ENCODE results near the gene SLF1. TPM values are rescaled to one million over a fixed set of nuclear protein-coding genes. Genes with fewer than 3 reads are reported as not detected.

SLF1 gene
- total RNA-seq, 1 donor from 2014 or later, result 17.4 TPM

DNA sequence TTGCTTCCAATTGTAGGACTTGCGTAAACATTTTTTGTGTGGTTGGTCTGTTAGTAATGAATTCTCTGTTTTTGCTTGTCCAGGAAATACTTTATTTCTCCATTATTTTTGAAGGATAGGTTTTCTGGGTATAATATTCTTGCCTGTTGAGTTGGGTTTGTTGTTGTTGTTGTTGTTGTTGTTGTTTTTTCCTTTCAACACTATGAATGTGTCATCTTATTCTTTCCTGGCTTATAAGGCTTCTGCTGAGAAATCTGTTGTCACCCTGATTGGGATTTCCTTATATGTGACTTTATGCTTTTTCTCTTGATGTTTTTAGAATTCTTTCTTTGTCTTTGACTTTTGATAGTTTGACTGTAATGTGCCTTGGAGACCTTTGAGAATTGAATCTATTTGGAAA is 39.8 kb downstream of the SLF1 start:
- Mint-ChIP-seq H3K27ac (no peak overlapping the region), H3K9me3 (ENCODE audit: low read depth) (peaks cover 40% of the 10 kb centered on the region), H3K36me3 (ENCODE audit: insufficient read depth) (peaks cover 52% of the 10 kb centered on the region), H3K27me3 (no peaks in the 10 kb centered on the region), H3K4me1 (ENCODE audit: low read depth) (no peaks in the 10 kb centered on the region), H3K4me3 (ENCODE audit: low read depth) (no peak overlapping the region)
- DNase-seq (ENCODE audit: low spot score, unreplicated experiment), result no peak
- TF ChIP-seq CTCF (IDR thresholded peaks at IDR 0.05; ENCODE audit: unreplicated experiment), result no peak

DNA sequence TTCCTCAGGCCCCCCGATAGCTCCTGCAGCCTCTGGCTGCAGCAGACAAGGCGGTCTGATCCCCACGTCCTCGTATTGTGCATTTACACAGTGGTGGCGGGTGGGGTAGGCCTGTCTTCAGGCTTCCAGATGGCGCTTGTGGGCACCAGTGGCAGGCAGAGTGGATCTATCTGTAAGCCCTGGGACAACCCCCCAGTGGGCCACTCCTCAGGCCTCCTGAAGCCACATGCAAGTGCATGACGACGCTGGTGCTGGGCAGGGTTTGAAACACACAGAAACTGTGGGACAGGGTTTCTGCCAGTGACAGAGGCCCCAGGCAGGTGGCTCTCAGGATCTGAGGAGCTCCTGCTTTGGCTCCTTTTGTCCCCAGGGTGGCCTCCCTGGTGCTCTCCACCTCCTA is 42.0 kb downstream of the SLF1 start:
- DNase-seq (ENCODE audit: low spot score, unreplicated experiment), result no peak
- no peak overlapping the region for H3K4me3 Mint-ChIP-seq (ENCODE audit: low read depth)
- no peaks in the 10 kb centered on the region for H3K27me3 Mint-ChIP-seq
- peaks cover 38% of the 10 kb centered on the region for H3K36me3 Mint-ChIP-seq (ENCODE audit: insufficient read depth)
- H3K4me1 Mint-ChIP-seq (ENCODE audit: low read depth), result no peaks in the 10 kb centered on the region
- peaks cover 34% of the 10 kb centered on the region for H3K9me3 Mint-ChIP-seq (ENCODE audit: low read depth)
- H3K27ac Mint-ChIP-seq, result no peak overlapping the region
- no peak for TF ChIP-seq CTCF (IDR thresholded peaks at IDR 0.05; ENCODE audit: unreplicated experiment)

GRCh38 chr5:94661086-94661485 is 42.6 kb downstream of the SLF1 start:
- H3K27me3 Mint-ChIP-seq, result no peaks in the 10 kb centered on the region
- no peak overlapping the region for H3K27ac Mint-ChIP-seq
- peaks cover 28% of the 10 kb centered on the region for H3K9me3 Mint-ChIP-seq (ENCODE audit: low read depth)
- H3K4me1 Mint-ChIP-seq (ENCODE audit: low read depth), result no peaks in the 10 kb centered on the region
- H3K4me3 Mint-ChIP-seq (ENCODE audit: low read depth), result no peak overlapping the region
- no peak for DNase-seq (ENCODE audit: low spot score, unreplicated experiment)
- H3K36me3 Mint-ChIP-seq (ENCODE audit: insufficient read depth), result peaks cover 32% of the 10 kb centered on the region
- no peak for TF ChIP-seq CTCF (IDR thresholded peaks at IDR 0.05; ENCODE audit: unreplicated experiment)

DNA sequence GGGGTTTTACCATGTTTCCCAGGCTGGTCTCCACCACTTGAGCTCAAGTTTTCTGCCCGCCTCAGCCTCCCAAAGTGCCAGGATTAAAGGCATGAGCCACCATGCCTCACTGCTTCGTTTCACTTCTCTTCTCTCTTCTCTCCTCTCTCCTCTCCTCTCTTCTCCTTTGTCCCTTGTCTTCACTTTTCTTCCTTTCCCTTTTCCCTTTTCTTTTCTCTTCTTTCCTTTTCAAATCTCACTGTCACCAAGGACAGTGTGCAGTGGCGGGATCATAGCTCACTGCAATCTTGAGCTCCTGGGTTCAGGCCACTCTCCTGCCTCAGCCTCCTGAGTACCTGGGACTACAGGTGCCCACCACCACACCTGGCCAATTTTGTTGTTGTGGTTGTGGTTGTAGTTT is 49.5 kb downstream of the SLF1 start:
- TF ChIP-seq CTCF (IDR thresholded peaks at IDR 0.05; ENCODE audit: unreplicated experiment), result no peak
- no peak overlapping the region for H3K27ac Mint-ChIP-seq
- no peaks in the 10 kb centered on the region for H3K4me1 Mint-ChIP-seq (ENCODE audit: low read depth)

GRCh38 chr5:94670726-94671125 is 52.3 kb downstream of the SLF1 start:
- Mint-ChIP-seq H3K9me3 (ENCODE audit: low read depth) (no peaks in the 10 kb centered on the region), H3K4me1 (ENCODE audit: low read depth) (no peaks in the 10 kb centered on the region), H3K27me3 (no peaks in the 10 kb centered on the region), H3K27ac (no peak overlapping the region), H3K36me3 (ENCODE audit: insufficient read depth) (peaks cover 1% of the 10 kb centered on the region), H3K4me3 (ENCODE audit: low read depth) (no peak overlapping the region)
- no peak for TF ChIP-seq CTCF (IDR thresholded peaks at IDR 0.05; ENCODE audit: unreplicated experiment)
- DNase-seq (ENCODE audit: low spot score, unreplicated experiment), result no peak

More for the DNA sequence above, 49.5 kb downstream of the SLF1 start:
- H3K27me3 Mint-ChIP-seq, result no peaks in the 10 kb centered on the region
- peaks cover 1% of the 10 kb centered on the region for H3K36me3 Mint-ChIP-seq (ENCODE audit: insufficient read depth)
- DNase-seq (ENCODE audit: low spot score, unreplicated experiment), result no peak
- no peak overlapping the region for H3K4me3 Mint-ChIP-seq (ENCODE audit: low read depth)
- no peaks in the 10 kb centered on the region for H3K9me3 Mint-ChIP-seq (ENCODE audit: low read depth)
